ENCODE data around the gene A4GALT.

GRCh38 chr22:42693763-42694683 is 26.6 kb downstream of the A4GALT start:
- TF ChIP-seq CTCF (IDR thresholded peaks at IDR 0.05; ENCODE audit: insufficient read depth, low read length, poor library complexity, severe bottlenecking) (no peak), EZH2phosphoT487 (conservative IDR thresholded peaks at IDR 0.05; ENCODE audit: low read length) (no peak)
